DOHH2 (cell line): ENCODE measurements around the gene ATP11A.

Experiments used
- EZH2phosphoT487 ChIP-seq: fragments of 200-600 bp; sonication (generic); IDR thresholded peaks from 2 replicates; pipeline ENCODE4 v1.6.1; 2017; ENCODE audit warnings: borderline replicate concordance, mild to moderate bottlenecking, antibody characterized with exemption, low read length, moderate library complexity, mixed read lengths
- TF ChIP-seq, protein P1 (sequence below): fragments of 200-600 bp; sonication (generic); IDR thresholded peaks from one replicate; pipeline ENCODE4 v1.5.1; 2014; ENCODE audit warnings: antibody characterized with exemption, mild to moderate bottlenecking, low read depth, low read length; ENCODE audit not compliant: poor library complexity, severe bottlenecking

DNA sequence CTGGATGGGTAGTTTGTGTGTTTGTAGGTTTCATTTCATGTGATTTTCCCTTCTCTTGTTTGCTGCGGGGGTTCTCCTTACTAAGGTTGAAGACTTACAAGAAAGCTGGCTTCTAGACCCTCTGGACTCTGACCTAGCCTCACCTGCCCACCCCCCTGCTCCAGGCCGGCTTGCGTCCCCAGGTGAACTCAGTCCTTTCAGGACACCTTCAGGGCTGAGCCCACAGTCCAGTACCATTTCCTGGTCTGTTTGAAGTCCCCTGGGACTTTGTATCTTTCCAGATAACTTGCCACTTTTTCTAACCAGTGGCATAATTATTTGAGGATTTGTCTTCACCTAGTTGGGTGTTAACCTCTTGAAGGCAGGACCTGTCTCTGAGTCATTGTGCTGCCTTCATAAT, 227.9 kb downstream of the ATP11A start:
- TF ChIP-seq, protein P1, sequence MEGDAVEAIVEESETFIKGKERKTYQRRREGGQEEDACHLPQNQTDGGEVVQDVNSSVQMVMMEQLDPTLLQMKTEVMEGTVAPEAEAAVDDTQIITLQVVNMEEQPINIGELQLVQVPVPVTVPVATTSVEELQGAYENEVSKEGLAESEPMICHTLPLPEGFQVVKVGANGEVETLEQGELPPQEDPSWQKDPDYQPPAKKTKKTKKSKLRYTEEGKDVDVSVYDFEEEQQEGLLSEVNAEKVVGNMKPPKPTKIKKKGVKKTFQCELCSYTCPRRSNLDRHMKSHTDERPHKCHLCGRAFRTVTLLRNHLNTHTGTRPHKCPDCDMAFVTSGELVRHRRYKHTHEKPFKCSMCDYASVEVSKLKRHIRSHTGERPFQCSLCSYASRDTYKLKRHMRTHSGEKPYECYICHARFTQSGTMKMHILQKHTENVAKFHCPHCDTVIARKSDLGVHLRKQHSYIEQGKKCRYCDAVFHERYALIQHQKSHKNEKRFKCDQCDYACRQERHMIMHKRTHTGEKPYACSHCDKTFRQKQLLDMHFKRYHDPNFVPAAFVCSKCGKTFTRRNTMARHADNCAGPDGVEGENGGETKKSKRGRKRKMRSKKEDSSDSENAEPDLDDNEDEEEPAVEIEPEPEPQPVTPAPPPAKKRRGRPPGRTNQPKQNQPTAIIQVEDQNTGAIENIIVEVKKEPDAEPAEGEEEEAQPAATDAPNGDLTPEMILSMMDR, result no peak
- no peak for TF ChIP-seq EZH2phosphoT487
